CD4-positive, alpha-beta T cell (primary cell): ENCODE results near the gene IDH1. TPM values are rescaled to one million over a fixed set of nuclear protein-coding genes. Genes with fewer than 3 reads are reported as not detected.

ENCODE experiments used
- ATAC-seq: fragments of 200-7000 bp; cut with Tn5 transposase; one replicate; pipeline ENCODE4 v1.10.0; 2022; ENCODE audit warnings: mild to moderate bottlenecking; ENCODE audit not compliant: poor library complexity
- CTCF ChIA-PET: fragments of 350-600 bp; sonication (Branson Sonifier 250); formaldehyde crosslinking; loops from one replicate; lab custom pipeline; 2021; ENCODE audit warnings: antibody characterized with exemption, inconsistent platforms; lab: Charles Lee
- POLR2A ChIA-PET: fragments of 350-600 bp; sonication (Branson Sonifier 250); formaldehyde crosslinking; loops from one replicate; lab custom pipeline; 2021; ENCODE audit warnings: antibody characterized with exemption, inconsistent platforms; lab: Charles Lee
- DNase-seq, 14 experiments: peaks; one replicate each; pipeline ENCODE4 v3.0.0-alpha.2; 2013 to 2020; ENCODE audit warnings: mixed read lengths in 2 of 14
- H3K27ac ChIP-seq, 2 donors: one replicate each; pipeline versions ENCODE4 v1.5.1 to v1.7.0; 2013; ENCODE audit warnings: low read length in 2 of 2, low read depth in 1 of 2, mild to moderate bottlenecking in 1 of 2
- H3K27me3 ChIP-seq, 2 experiments: 1 replicate in 1 of 2; 2 replicates in 1 of 2; pipeline versions ENCODE4 v1.6.1 to v1.7.0; 2013; ENCODE audit warnings: low read length in 2 of 2, control low read depth in 1 of 2, mild to moderate bottlenecking in 1 of 2, moderate library complexity in 1 of 2; ENCODE audit not compliant: insufficient read depth in 2 of 2, control insufficient read depth in 1 of 2
- H3K36me3 ChIP-seq: one replicate; pipeline ENCODE4 v1.6.1; 2013; ENCODE audit warnings: low read length, control low read depth; ENCODE audit not compliant: insufficient read depth
- H3K4me1 ChIP-seq: one replicate; pipeline ENCODE4 v1.6.1; 2013; ENCODE audit warnings: low read length, control low read depth; ENCODE audit not compliant: insufficient read depth
- H3K4me3 ChIP-seq: one replicate; pipeline ENCODE4 v1.5.1; 2013; ENCODE audit warnings: mild to moderate bottlenecking, low read length, moderate library complexity
- H3K9me3 ChIP-seq, 2 experiments: 1 replicate in 1 of 2; 2 replicates in 1 of 2; pipeline versions ENCODE4 v1.6.1 to v1.7.0; 2013; ENCODE audit warnings: low read length in 2 of 2, mild to moderate bottlenecking in 2 of 2, control low read depth in 1 of 2, moderate library complexity in 1 of 2; ENCODE audit not compliant: control insufficient read depth in 1 of 2, insufficient read depth in 1 of 2
- H3K27ac Mint-ChIP-seq: one replicate; pipeline ENCODE4 v1.8.0; 2020; ENCODE audit warnings: mixed read lengths
- H3K27me3 Mint-ChIP-seq: one replicate; pipeline ENCODE4 v1.8.0; 2021; ENCODE audit warnings: mixed read lengths
- H3K36me3 Mint-ChIP-seq: one replicate; pipeline ENCODE4 v1.8.0; 2021; ENCODE audit warnings: low read depth, mixed read lengths
- H3K4me1 Mint-ChIP-seq: one replicate; pipeline ENCODE4 v1.8.0; 2021; ENCODE audit warnings: low read depth, mixed read lengths
- H3K4me3 Mint-ChIP-seq: one replicate; pipeline ENCODE4 v1.8.0; 2020; ENCODE audit warnings: mild to moderate bottlenecking, mixed read lengths
- H3K9me3 Mint-ChIP-seq: one replicate; pipeline ENCODE4 v1.8.0; 2020; ENCODE audit warnings: mixed read lengths
- CTCF ChIP-seq: fragments of 200-600 bp; IDR thresholded peaks from one replicate; pipeline ENCODE4 v1.8.0; 2022; ENCODE audit warnings: antibody characterized with exemption, mild to moderate bottlenecking
- intact Hi-C, 2 experiments: fragments of 100-400 bp; cut with DNase I in 1 of 2; cut with micrococcal nuclease in 1 of 2; formaldehyde crosslinking; loops; one replicate each; pipeline versions ENCODE4 v1.15.1 to v1.9.0; 2023 to 2025; cut with DNase I, micrococcal nuclease
- total RNA-seq, 174 experiments: library from RNA in 2 of 174; stranded (reverse) in 2 of 174; gene quantifications; one replicate each; pipeline ENCODE4 v1.2.3 and lab custom pipeline; 2021 to 2026

Gene IDH1
- total RNA-seq, 2 experiments from 2014 or later: 3.0 to 3.4 TPM

GRCh38 chr2:208256192-208256782 is 1.4 kb upstream of the IDH1 start:
- H3K9me3 Mint-ChIP-seq: no peaks in the 10 kb centered on the region
- Histone ChIP-seq H3K27me3 (no peaks in the 10 kb centered on the region), H3K9me3 (no peaks in the 10 kb centered on the region), H3K27ac (no peak overlapping the region), H3K4me1 (peaks cover 20% of the 10 kb centered on the region), H3K36me3 (peaks cover 10% of the 10 kb centered on the region), H3K4me3 (no peak overlapping the region)
- intact Hi-C loops: loop anchor here (5.0 to 10.0 kb wide), 5 partner anchors 151 to 1749 kb away; partner anchors contain the start of genes CCNYL1 (in 1 of the 2), FASTKD2 (in 1 of the 2), MDH1B (in 1 of the 2) and RPE (in 1 of the 2)
- peak in 1 of 14 experiments; percentile 18 for DNase-seq
- CTCF ChIA-PET: interaction anchor here (5.6 kb wide), 1 partner anchor 12 kb away, joined by 57 read pairs; the partner anchor contains the start of gene PIKFYVE
- no peaks in the 10 kb centered on the region for H3K27me3 Mint-ChIP-seq
- H3K4me3 Mint-ChIP-seq: peak overlapping the region; percentile 100
- ATAC-seq: no peak
- peaks cover 25% of the 10 kb centered on the region for H3K4me1 Mint-ChIP-seq
- H3K36me3 Mint-ChIP-seq: peaks cover 30% of the 10 kb centered on the region
- POLR2A ChIA-PET: interaction anchor here (3.9 kb wide), 1 partner anchor 10 kb away, joined by 51 read pairs; the partner anchor contains the start of gene PIKFYVE
- peak; percentile 16 for TF ChIP-seq CTCF
- H3K27ac Mint-ChIP-seq: no peak overlapping the region

GRCh38 chr2:208255557-208256106 is 761 bp upstream of the IDH1 start:
- peak overlapping the region; percentile 74 for H3K27ac Mint-ChIP-seq
- Histone ChIP-seq H3K27ac (peak overlapping the region; percentile 37 to 53), H3K4me3 (peak overlapping the region; percentile 86), H3K9me3 (no peaks in the 10 kb centered on the region), H3K36me3 (peaks cover 17% of the 10 kb centered on the region), H3K4me1 (peaks cover 20% of the 10 kb centered on the region), H3K27me3 (no peaks in the 10 kb centered on the region)
- no peak for ATAC-seq
- H3K4me1 Mint-ChIP-seq: peaks cover 25% of the 10 kb centered on the region
- H3K36me3 Mint-ChIP-seq: peaks cover 37% of the 10 kb centered on the region
- intact Hi-C loops: loop anchor here (1.0 to 10.0 kb wide), 6 partner anchors 10 to 1749 kb away; partner anchors contain the start of genes CCNYL1 (in 1 of the 2), FASTKD2 (in 1 of the 2), MDH1B (in 1 of the 2) and RPE (in 1 of the 2)
- ChIA-PET POLR2A (interaction anchor here (3.9 kb wide), 1 partner anchor 11 kb away, joined by 51 read pairs; the partner anchor contains the start of gene PIKFYVE), CTCF (interaction anchor here (1.6 to 5.6 kb wide), 2 partner anchors 13 to 1917 kb away, joined by 4 to 57 read pairs; partner anchors contain the start of gene PIKFYVE)
- H3K27me3 Mint-ChIP-seq: no peaks in the 10 kb centered on the region
- peak in 1 of 14 experiments; percentile 13 for DNase-seq
- no peaks in the 10 kb centered on the region for H3K9me3 Mint-ChIP-seq
- peak overlapping the region; percentile 100 for H3K4me3 Mint-ChIP-seq
- peak; percentile 38 for TF ChIP-seq CTCF

- Mint-ChIP-seq H3K4me3 (peak overlapping the region; percentile 100), H3K27me3 (no peaks in the 10 kb centered on the region), H3K4me1 (peaks cover 25% of the 10 kb centered on the region), H3K36me3 (peaks cover 50% of the 10 kb centered on the region), H3K27ac (peak overlapping the region; percentile 74), H3K9me3 (no peaks in the 10 kb centered on the region)
- peak; percentile 68 for TF ChIP-seq CTCF
- H3K4me3 ChIP-seq: peak overlapping the region; percentile 86
- no peaks in the 10 kb centered on the region for H3K9me3 ChIP-seq
- POLR2A ChIA-PET: interaction anchor here (0.7 to 3.9 kb wide), 7 partner anchors 12 to 1088 kb away, joined by 3 to 51 read pairs (median 3); partner anchors contain the start of genes KLF7 and PIKFYVE
- ATAC-seq (peak; percentile 62), DNase-seq (peak; percentile 61 to 91 (median 76))
- CTCF ChIA-PET: interaction anchor here (0.7 to 5.6 kb wide), 3 partner anchors 14 to 1918 kb away, joined by 3 to 57 read pairs (median 4); partner anchors contain the start of gene PIKFYVE
- H3K27ac ChIP-seq: peak overlapping the region in 1 of 2 donors; percentile 18
- intact Hi-C loops: loop anchor here (1.0 to 10.0 kb wide), 8 partner anchors 12 to 1751 kb away; partner anchors contain the start of genes CCNYL1 (in 1 of the 2), KLF7 (in 1 of the 2), METTL21A (in 1 of the 2) and PIKFYVE (in 1 of the 2)
- H3K36me3 ChIP-seq: peaks cover 24% of the 10 kb centered on the region
- peaks cover 20% of the 10 kb centered on the region for H3K4me1 ChIP-seq
- H3K27me3 ChIP-seq: no peaks in the 10 kb centered on the region
Measured at GRCh38 chr2:208254118-208254870, 577 bp downstream of the IDH1 start.
